Measurements from ENCODE around the gene OVCH1. TPM values are rescaled to one million over a fixed set of nuclear protein-coding genes. Genes with fewer than 3 reads are reported as not detected.

The OVCH1 gene
- total RNA-seq, 1 donor from 2014 or later, result not detected

DNA sequence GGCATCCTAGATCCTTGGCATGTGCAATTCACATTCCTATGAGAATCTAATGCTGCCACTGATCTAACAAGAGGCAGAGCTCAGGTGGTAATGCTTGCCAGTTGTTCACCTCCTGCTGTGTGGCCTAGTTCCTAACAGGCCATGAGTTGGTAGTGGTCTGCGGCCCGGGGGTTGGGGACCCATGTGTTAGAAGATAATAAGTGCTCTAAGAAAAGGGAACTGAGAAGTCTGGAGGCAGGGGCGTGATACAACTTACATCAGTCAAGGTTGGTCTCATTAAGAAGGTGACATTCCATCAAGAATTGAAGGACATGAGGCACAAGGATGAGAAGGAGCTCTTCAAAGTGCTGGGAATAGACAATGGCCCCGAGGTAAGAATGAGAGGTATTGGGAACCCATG lies 49.3 kb downstream of the OVCH1 start:
- no peak for DNase-seq (ENCODE audit: low spot score)
- no peak overlapping the region for H2AFZ ChIP-seq (replicated peaks)
- H3K4me2 ChIP-seq, result no peak overlapping the region
- H3K27ac ChIP-seq, result no peak overlapping the region
- TF ChIP-seq, protein P1, sequence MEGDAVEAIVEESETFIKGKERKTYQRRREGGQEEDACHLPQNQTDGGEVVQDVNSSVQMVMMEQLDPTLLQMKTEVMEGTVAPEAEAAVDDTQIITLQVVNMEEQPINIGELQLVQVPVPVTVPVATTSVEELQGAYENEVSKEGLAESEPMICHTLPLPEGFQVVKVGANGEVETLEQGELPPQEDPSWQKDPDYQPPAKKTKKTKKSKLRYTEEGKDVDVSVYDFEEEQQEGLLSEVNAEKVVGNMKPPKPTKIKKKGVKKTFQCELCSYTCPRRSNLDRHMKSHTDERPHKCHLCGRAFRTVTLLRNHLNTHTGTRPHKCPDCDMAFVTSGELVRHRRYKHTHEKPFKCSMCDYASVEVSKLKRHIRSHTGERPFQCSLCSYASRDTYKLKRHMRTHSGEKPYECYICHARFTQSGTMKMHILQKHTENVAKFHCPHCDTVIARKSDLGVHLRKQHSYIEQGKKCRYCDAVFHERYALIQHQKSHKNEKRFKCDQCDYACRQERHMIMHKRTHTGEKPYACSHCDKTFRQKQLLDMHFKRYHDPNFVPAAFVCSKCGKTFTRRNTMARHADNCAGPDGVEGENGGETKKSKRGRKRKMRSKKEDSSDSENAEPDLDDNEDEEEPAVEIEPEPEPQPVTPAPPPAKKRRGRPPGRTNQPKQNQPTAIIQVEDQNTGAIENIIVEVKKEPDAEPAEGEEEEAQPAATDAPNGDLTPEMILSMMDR (IDR thresholded peaks at IDR 0.05), result no peak
- no peak for TF ChIP-seq EZH2phosphoT487 (IDR thresholded peaks at IDR 0.05)
- no peak for TF ChIP-seq EZH2 (IDR thresholded peaks at IDR 0.05)
- H3K4me3 ChIP-seq, result no peak overlapping the region
- H3K27me3 ChIP-seq, result no peaks in the 10 kb centered on the region
- H3K9me3 ChIP-seq (ENCODE audit: low read depth), result no peaks in the 10 kb centered on the region
- H3K36me3 Mint-ChIP-seq, result no peaks in the 10 kb centered on the region
- H3F3A ChIP-seq (ENCODE audit: low read depth), result no peaks in the 10 kb centered on the region
- peaks cover 3% of the 10 kb centered on the region for H3K27me3 Mint-ChIP-seq (ENCODE audit: insufficient read depth, low read depth)
- no peaks in the 10 kb centered on the region for H3K36me3 ChIP-seq
- H3K27ac Mint-ChIP-seq, result no peak overlapping the region
- no peaks in the 10 kb centered on the region for H3K79me2 ChIP-seq (ENCODE audit: low read depth)
- no peak overlapping the region for H3K9ac ChIP-seq
- no peaks in the 10 kb centered on the region for H3K4me1 Mint-ChIP-seq
- H3K9me3 Mint-ChIP-seq, result no peaks in the 10 kb centered on the region
- no peaks in the 10 kb centered on the region for H4K20me1 ChIP-seq (ENCODE audit: low read depth)
- no peaks in the 10 kb centered on the region for H3K4me1 ChIP-seq
- no peak overlapping the region for H3K4me3 Mint-ChIP-seq

DNA sequence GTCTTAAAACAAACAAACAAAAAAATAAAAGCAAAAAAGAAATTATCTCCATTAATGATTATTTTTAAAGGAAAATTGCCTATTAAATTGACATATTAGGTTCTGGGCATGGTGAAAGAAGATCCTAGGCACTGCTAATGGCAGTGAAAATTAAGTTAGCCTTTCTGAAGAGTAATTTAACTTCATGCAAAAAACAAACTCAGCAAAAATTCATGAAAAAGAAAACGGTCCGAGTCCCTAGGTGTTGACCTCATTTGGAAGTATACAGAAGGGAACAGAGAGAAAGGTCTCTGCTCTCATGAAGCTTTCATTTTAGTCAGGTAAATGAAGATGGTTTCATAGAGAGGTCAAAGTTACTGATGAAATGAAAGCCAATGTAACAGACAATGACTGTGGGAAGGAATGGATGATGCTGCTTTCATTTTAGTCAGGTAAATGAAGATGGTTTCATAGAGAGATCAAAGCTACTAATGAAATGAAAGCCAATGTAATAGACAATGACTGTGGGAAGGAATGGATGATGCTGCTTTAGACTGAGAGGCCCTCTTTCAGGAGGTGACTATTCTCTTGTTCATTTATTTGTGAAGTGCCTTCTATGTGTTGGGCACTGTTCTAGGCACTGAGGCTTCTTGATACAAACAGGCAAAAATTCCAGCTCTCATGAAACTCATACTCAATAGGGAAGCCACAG lies 50.1 kb downstream of the OVCH1 start:
- TF ChIP-seq EZH2 (IDR thresholded peaks at IDR 0.05), result no peak
- TF ChIP-seq, protein P1 (IDR thresholded peaks at IDR 0.05), result no peak
- no peak for TF ChIP-seq EZH2phosphoT487 (IDR thresholded peaks at IDR 0.05)
- no peaks in the 10 kb centered on the region for H4K20me1 ChIP-seq (ENCODE audit: low read depth)
- no peaks in the 10 kb centered on the region for H3K27me3 ChIP-seq
- Mint-ChIP-seq H3K9me3 (no peaks in the 10 kb centered on the region), H3K4me3 (no peak overlapping the region), H3K4me1 (no peaks in the 10 kb centered on the region), H3K27ac (no peak overlapping the region), H3K36me3 (no peaks in the 10 kb centered on the region), H3K27me3 (ENCODE audit: insufficient read depth, low read depth) (peaks cover 3% of the 10 kb centered on the region)
- H3K4me1 ChIP-seq, result no peaks in the 10 kb centered on the region
- H2AFZ ChIP-seq (replicated peaks), result no peak overlapping the region
- H3K4me3 ChIP-seq, result no peak overlapping the region
- H3K36me3 ChIP-seq, result no peaks in the 10 kb centered on the region
- no peak overlapping the region for H3K9ac ChIP-seq
- no peak for DNase-seq (ENCODE audit: low spot score)
- H3K9me3 ChIP-seq (ENCODE audit: low read depth), result no peaks in the 10 kb centered on the region
- no peak overlapping the region for H3K27ac ChIP-seq
- no peaks in the 10 kb centered on the region for H3K79me2 ChIP-seq (ENCODE audit: low read depth)
- no peaks in the 10 kb centered on the region for H3F3A ChIP-seq (ENCODE audit: low read depth)
- H3K4me2 ChIP-seq, result no peak overlapping the region

DNA sequence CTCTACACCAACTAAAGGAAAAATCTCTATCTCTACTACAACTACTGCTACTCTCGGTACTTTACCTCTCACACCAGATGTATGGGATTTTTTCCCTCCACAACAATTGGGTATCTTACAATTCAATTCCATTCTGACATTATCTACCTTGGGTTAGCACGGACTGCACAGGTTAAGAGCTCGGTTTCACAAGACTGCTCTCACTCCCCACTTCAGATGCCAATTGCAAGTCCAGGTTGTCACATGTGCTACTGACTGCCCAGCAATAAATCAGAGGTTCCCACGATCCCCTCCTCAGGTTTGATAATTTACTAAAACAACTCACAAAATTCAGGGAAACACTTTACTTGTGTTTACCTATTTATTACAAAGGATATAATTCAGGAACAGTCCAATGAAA lies 58.0 kb downstream of the OVCH1 start:
- H3K4me1 Mint-ChIP-seq, result no peaks in the 10 kb centered on the region
- H3K27me3 Mint-ChIP-seq (ENCODE audit: insufficient read depth, low read depth), result peaks cover 3% of the 10 kb centered on the region
- Histone ChIP-seq H2AFZ (replicated peaks) (no peak overlapping the region), H3K36me3 (no peaks in the 10 kb centered on the region), H3K27ac (no peak overlapping the region), H3K27me3 (no peaks in the 10 kb centered on the region), H3K4me1 (no peaks in the 10 kb centered on the region), H3K9ac (no peak overlapping the region), H4K20me1 (ENCODE audit: low read depth) (no peaks in the 10 kb centered on the region), H3K9me3 (ENCODE audit: low read depth) (no peaks in the 10 kb centered on the region), H3K79me2 (ENCODE audit: low read depth) (no peaks in the 10 kb centered on the region), H3F3A (ENCODE audit: low read depth) (no peaks in the 10 kb centered on the region), H3K4me2 (no peak overlapping the region), H3K4me3 (no peak overlapping the region)
- no peak overlapping the region for H3K4me3 Mint-ChIP-seq
- H3K9me3 Mint-ChIP-seq, result peaks cover 2% of the 10 kb centered on the region
- H3K36me3 Mint-ChIP-seq, result no peaks in the 10 kb centered on the region
- DNase-seq (ENCODE audit: low spot score), result no peak
- TF ChIP-seq EZH2 (IDR thresholded peaks at IDR 0.05), result no peak
- H3K27ac Mint-ChIP-seq, result no peak overlapping the region

DNA sequence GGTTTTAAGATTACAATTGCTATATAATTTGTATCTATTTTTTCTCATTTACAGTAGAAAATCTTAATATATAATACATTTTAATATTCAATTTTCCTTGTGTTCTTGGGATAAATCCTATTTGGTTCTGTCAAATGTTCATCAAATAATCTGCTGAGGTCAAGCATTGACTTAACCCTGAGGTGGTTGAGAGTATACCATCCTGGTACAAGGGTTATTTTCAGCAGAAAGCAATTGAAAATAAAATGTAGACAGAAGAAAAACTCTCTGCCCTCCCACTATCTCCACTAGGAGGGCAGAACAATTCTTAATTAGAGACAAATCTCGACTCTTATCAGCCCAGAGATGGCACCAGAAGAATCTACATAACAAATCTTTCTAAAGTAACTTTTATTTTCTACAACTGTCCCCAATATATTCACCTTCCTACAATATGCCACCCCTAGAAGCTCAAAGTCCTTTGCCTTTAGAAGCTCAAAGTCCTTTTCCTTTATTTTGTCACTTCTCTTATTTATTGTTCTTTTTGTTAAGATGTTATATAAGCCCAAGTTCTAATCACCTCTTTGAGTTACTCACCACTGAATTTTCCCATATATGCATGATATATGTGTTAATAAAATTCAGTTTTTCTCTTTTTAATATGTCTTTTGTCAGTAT lies 58.6 kb downstream of the OVCH1 start:
- Histone ChIP-seq H4K20me1 (ENCODE audit: low read depth) (no peaks in the 10 kb centered on the region), H3K27ac (no peak overlapping the region), H3K4me3 (no peak overlapping the region), H3K4me2 (no peak overlapping the region), H3K36me3 (no peaks in the 10 kb centered on the region), H3K79me2 (ENCODE audit: low read depth) (no peaks in the 10 kb centered on the region), H3K27me3 (no peaks in the 10 kb centered on the region), H3K9me3 (ENCODE audit: low read depth) (no peaks in the 10 kb centered on the region), H3K9ac (no peak overlapping the region), H2AFZ (replicated peaks) (no peak overlapping the region), H3K4me1 (no peaks in the 10 kb centered on the region), H3F3A (ENCODE audit: low read depth) (no peaks in the 10 kb centered on the region)
- peaks cover 3% of the 10 kb centered on the region for H3K27me3 Mint-ChIP-seq (ENCODE audit: insufficient read depth, low read depth)
- no peaks in the 10 kb centered on the region for H3K4me1 Mint-ChIP-seq
- H3K27ac Mint-ChIP-seq, result no peak overlapping the region
- H3K9me3 Mint-ChIP-seq, result peaks cover 2% of the 10 kb centered on the region
- no peaks in the 10 kb centered on the region for H3K36me3 Mint-ChIP-seq
- TF ChIP-seq, protein P1 (IDR thresholded peaks at IDR 0.05), result no peak
- no peak for TF ChIP-seq EZH2phosphoT487 (IDR thresholded peaks at IDR 0.05)
- TF ChIP-seq EZH2 (IDR thresholded peaks at IDR 0.05), result no peak
- H3K4me3 Mint-ChIP-seq, result no peak overlapping the region
- no peak for DNase-seq (ENCODE audit: low spot score)
